ENCODE data around the gene PRKN.

The PRKN gene

GRCh38 chr6:162325826-162326225, 401.7 kb downstream of the PRKN start:
- DNase-seq (ENCODE audit: low read depth in 3 of 3, low spot score in 1 of 3), result no peak

GRCh38 chr6:162325051-162325450, 402.5 kb downstream of the PRKN start:
- DNase-seq (ENCODE audit: low read depth in 3 of 3, low spot score in 1 of 3), result no peak

GRCh38 chr6:162315291-162315690, 412.3 kb downstream of the PRKN start:
- DNase-seq (ENCODE audit: low read depth in 3 of 3, low spot score in 1 of 3), result no peak

- DNase-seq (ENCODE audit: low read depth in 3 of 3, low spot score in 1 of 3), result no peak
Measured at GRCh38 chr6:162313922-162314660, 413.5 kb downstream of the PRKN start.

GRCh38 chr6:162307865-162308264, 419.7 kb downstream of the PRKN start:
- no peak for DNase-seq (ENCODE audit: low read depth in 3 of 3, low spot score in 1 of 3)

GRCh38 chr6:162306616-162307015, 420.9 kb downstream of the PRKN start:
- DNase-seq (ENCODE audit: low read depth in 3 of 3, low spot score in 1 of 3), result no peak

- DNase-seq (ENCODE audit: low read depth in 3 of 3, low spot score in 1 of 3), result no peak
Measured at GRCh38 chr6:162301128-162301527, 426.4 kb downstream of the PRKN start.

- DNase-seq (ENCODE audit: low read depth in 3 of 3, low spot score in 1 of 3), result no peak
Measured at GRCh38 chr6:162294029-162294428, 433.5 kb downstream of the PRKN start.

GRCh38 chr6:162292915-162293314, 434.7 kb downstream of the PRKN start:
- no peak for DNase-seq (ENCODE audit: low read depth in 3 of 3, low spot score in 1 of 3)

- DNase-seq (ENCODE audit: low read depth in 3 of 3, low spot score in 1 of 3), result no peak
Measured at GRCh38 chr6:162290846-162291465, 436.6 kb downstream of the PRKN start.

- DNase-seq (ENCODE audit: low read depth in 3 of 3, low spot score in 1 of 3), result no peak
Measured at GRCh38 chr6:162289972-162290371, 437.6 kb downstream of the PRKN start.

- DNase-seq (ENCODE audit: low read depth in 3 of 3, low spot score in 1 of 3), result no peak
Measured at GRCh38 chr6:162273986-162274385, 453.6 kb downstream of the PRKN start.

GRCh38 chr6:162271922-162272321, 455.6 kb downstream of the PRKN start:
- DNase-seq (ENCODE audit: low read depth in 3 of 3, low spot score in 1 of 3), result no peak

- no peak for DNase-seq (ENCODE audit: low read depth in 3 of 3, low spot score in 1 of 3)
Measured at GRCh38 chr6:162270966-162271365, 456.6 kb downstream of the PRKN start.

GRCh38 chr6:162267641-162268040, 459.9 kb downstream of the PRKN start:
- DNase-seq (ENCODE audit: low read depth in 3 of 3, low spot score in 1 of 3), result no peak

- DNase-seq (ENCODE audit: low read depth in 3 of 3, low spot score in 1 of 3), result no peak
Measured at GRCh38 chr6:162267126-162267525, 460.4 kb downstream of the PRKN start.

- DNase-seq (ENCODE audit: low read depth in 3 of 3, low spot score in 1 of 3), result no peak
Measured at GRCh38 chr6:162264581-162264980, 463.0 kb downstream of the PRKN start.

- DNase-seq (ENCODE audit: low read depth in 3 of 3, low spot score in 1 of 3), result no peak
Measured at GRCh38 chr6:162262466-162263196, 464.9 kb downstream of the PRKN start.

GRCh38 chr6:162261598-162261997, 466.0 kb downstream of the PRKN start:
- DNase-seq (ENCODE audit: low read depth in 3 of 3, low spot score in 1 of 3), result no peak

- no peak for DNase-seq (ENCODE audit: low read depth in 3 of 3, low spot score in 1 of 3)
Measured at GRCh38 chr6:162260027-162260426, 467.5 kb downstream of the PRKN start.

GRCh38 chr6:162258647-162259046, 468.9 kb downstream of the PRKN start:
- no peak for DNase-seq (ENCODE audit: low read depth in 3 of 3, low spot score in 1 of 3)

- no peak for DNase-seq (ENCODE audit: low read depth in 3 of 3, low spot score in 1 of 3)
Measured at GRCh38 chr6:162256361-162256760, 471.2 kb downstream of the PRKN start.

All from stimulated activated CD4-positive, alpha-beta T cell treated with anti-CD3 and anti-CD28 coated beads, TNF-alpha, amount 100 ng/mL, for 1 hour (primary cell).